Measurements from ENCODE around the gene FOXS1. TPM values are rescaled to one million over a fixed set of nuclear protein-coding genes. Genes with fewer than 3 reads are reported as not detected.

FOXS1 gene
- total and polyA plus RNA-seq, 10 of the 15 experiments (the other 5 are each of a cell fraction or from before 2014, with no cell fraction given), result not detected

DNA sequence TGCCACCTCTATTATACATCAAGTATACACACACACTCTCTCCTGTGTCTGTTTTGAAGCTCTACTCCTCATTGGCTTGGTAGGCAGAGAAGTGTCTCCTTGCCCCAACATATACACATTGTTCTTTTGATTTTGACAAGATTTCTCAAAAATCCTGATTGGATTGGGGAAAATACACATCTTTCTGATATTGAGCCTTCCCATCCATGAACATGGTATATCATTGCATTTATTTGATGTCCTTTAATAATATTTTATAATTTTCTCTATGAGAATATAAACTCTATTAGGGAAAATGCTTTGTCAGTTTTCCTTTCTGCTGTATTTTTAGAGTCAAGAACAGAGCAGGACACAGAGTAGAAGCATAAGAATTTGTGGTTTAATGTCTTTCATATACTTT is 32.3 kb upstream of the FOXS1 start:
- Histone ChIP-seq H3K4me3 (no peak overlapping the region), H4K20me1 (ENCODE audit: control insufficient read depth, insufficient read depth) (no peaks in the 10 kb centered on the region), H3K27me3 (replicated peaks in 1 of 2; ENCODE audit: control insufficient read depth in 2 of 2, insufficient read depth in 2 of 2, low read length in 1 of 2) (no peaks in the 10 kb centered on the region), H3K4me1 (ENCODE audit: control insufficient read depth, insufficient read depth, low read length) (peaks cover 3% of the 10 kb centered on the region; the same call in 1 of the 2 replicates), H3K4me2 (ENCODE audit: control insufficient read depth, insufficient read depth) (no peak overlapping the region), H3K79me2 (ENCODE audit: control insufficient read depth, insufficient read depth, low read length) (no peaks in the 10 kb centered on the region), H2AFZ (ENCODE audit: control insufficient read depth, low read depth, low read length) (no peak overlapping the region), H3K36me3 (ENCODE audit: control insufficient read depth in 2 of 2, insufficient read depth in 2 of 2, low read length in 1 of 2) (no peaks in the 10 kb centered on the region), H3K9ac (ENCODE audit: control insufficient read depth, insufficient read depth, low read length) (no peak overlapping the region), H3K27ac (ENCODE audit: control insufficient read depth, insufficient read depth) (no peak overlapping the region), H3K9me3 (replicated peaks; ENCODE audit: control insufficient read depth, insufficient read depth, low read length) (no peaks in the 10 kb centered on the region; the same call in 2 of the 3 replicates)
- no peak for DNase-seq (ENCODE audit: low read depth, low spot score)
- intact Hi-C loops (cut with micrococcal nuclease; ENCODE audit: unreplicated experiment) (no loop called here), in situ Hi-C loops (cut with MboI) (no loop called here)
- ChIA-PET SMC1A (ENCODE audit: uncharacterized antibody, unreplicated experiment) (interaction anchor here (1.0 to 3.1 kb wide), 2 partner anchors 23 to 42 kb away, joined by 3 to 15 read pairs; no protein-coding TSS in a partner anchor), RAD21 (ENCODE audit: unreplicated experiment) (interaction anchor here (0.6 to 3.9 kb wide), 2 partner anchors 17 to 74 kb away, joined by 4 to 26 read pairs; partner anchors contain the start of gene PDRG1), POLR2A (interaction anchor here (1.7 kb wide), 1 partner anchor 15 kb away, joined by 4 read pairs; no protein-coding TSS in a partner anchor), CTCF (interaction anchor here (1.8 kb wide), 1 partner anchor 75 kb away, joined by 5 read pairs; the partner anchor contains the start of gene PDRG1)
- BruUV-seq (replicated peaks), result no TSS peak
- FAIRE-seq, result no peak
- TF ChIP-seq NFYB (IDR thresholded peaks at IDR 0.05; ENCODE audit: insufficient read depth, low read depth, low read length) (no peak), EED (IDR thresholded peaks at IDR 0.05; ENCODE audit: low read depth) (no peak), TCF3 (IDR thresholded peaks at IDR 0.05; ENCODE audit: borderline replicate concordance, insufficient read depth, low read depth, low read length) (no peak), SREBF1 (IDR thresholded peaks at IDR 0.05; ENCODE audit: low read length) (no peak), FOS (IDR thresholded peaks at IDR 0.05; ENCODE audit: borderline replicate concordance, extremely low read depth, insufficient read length) (no peak), PAX5 (IDR thresholded peaks at IDR 0.05; ENCODE audit: borderline replicate concordance, low read depth, low read length) (no peak), MEF2A (IDR thresholded peaks at IDR 0.05; ENCODE audit: insufficient read depth, low read depth, low read length) (no peak), EZH2 (IDR thresholded peaks at IDR 0.05; ENCODE audit: borderline replicate concordance, control insufficient read depth, low read depth, low read length) (no peak), IRF5 (IDR thresholded peaks at IDR 0.05; ENCODE audit: borderline replicate concordance) (no peak), HDAC2 (IDR thresholded peaks at IDR 0.05) (no peak), KDM1A (IDR thresholded peaks at IDR 0.05; ENCODE audit: borderline replicate concordance) (no peak), STAT1 (conservative IDR thresholded peaks at IDR 0.05) (no peak), MEF2B (IDR thresholded peaks at IDR 0.05; ENCODE audit: partially characterized antibody, poor library complexity, severe bottlenecking) (no peak), ZBTB11 (CRISPR knock-in tag; IDR thresholded peaks at IDR 0.05) (no peak), CTCF (IDR thresholded peaks at IDR 0.05 in 2 of 3, conservative IDR thresholded peaks at IDR 0.05 in 1 of 3; ENCODE audit: control insufficient read depth in 2 of 3, extremely low read depth in 1 of 3, insufficient read depth in 1 of 3, low read depth in 3 of 3, low read length in 3 of 3) (no peak)
- no peak for ATAC-seq

Data from GM12878 (cell line).